Choroid plexus epithelial cell (primary cell): ENCODE data around the gene ESRRB.

Experiments
- DNase-seq: peaks from one replicate; pipeline ENCODE4 v3.0.0-alpha.2; 2010; ENCODE audit warnings: low read depth
- H3K4me3 ChIP-seq: 2 replicates; pipeline ENCODE4 v1.5.1; 2011; ENCODE audit warnings: low read depth, mild to moderate bottlenecking, control low read depth, low read length, moderate library complexity
- CTCF ChIP-seq: conservative IDR thresholded peaks from 2 replicates; pipeline ENCODE4 v1.5.1; 2011; ENCODE audit warnings: low read depth, mild to moderate bottlenecking, control low read depth, inconsistent platforms, low read length, moderate library complexity

The ESRRB gene

GRCh38 chr14:76407449-76408150, 31.7 kb downstream of the ESRRB start:
- TF ChIP-seq CTCF: no peak
- DNase-seq: no peak
- no peak overlapping the region for H3K4me3 ChIP-seq

GRCh38 chr14:76408877-76409276, 32.9 kb downstream of the ESRRB start:
- no peak for TF ChIP-seq CTCF
- no peak for DNase-seq
- no peak overlapping the region for H3K4me3 ChIP-seq

GRCh38 chr14:76412501-76412900, 36.6 kb downstream of the ESRRB start:
- TF ChIP-seq CTCF: no peak
- no peak for DNase-seq
- no peak overlapping the region for H3K4me3 ChIP-seq

- H3K4me3 ChIP-seq: no peak overlapping the region
- no peak for TF ChIP-seq CTCF
- no peak for DNase-seq
These were observed 37.4 kb downstream of the ESRRB start for GRCh38 chr14:76413106-76413961.

- no peak for DNase-seq
These were observed 38.1 kb downstream of the ESRRB start for GRCh38 chr14:76413962-76414600.

GRCh38 chr14:76419399-76419798, 43.5 kb downstream of the ESRRB start:
- H3K4me3 ChIP-seq: no peak overlapping the region
- DNase-seq: no peak
- no peak for TF ChIP-seq CTCF

More at GRCh38 chr14:76413962-76414600, 38.1 kb downstream of the ESRRB start:
- no peak overlapping the region for H3K4me3 ChIP-seq
- TF ChIP-seq CTCF: no peak
